Endothelial cell (in vitro differentiated cells): Measurements from ENCODE around the gene TRIM2. TPM values are rescaled to one million over a fixed set of nuclear protein-coding genes. Genes with fewer than 3 reads are reported as not detected.

ENCODE experiments used
- DNase-seq: peaks from one replicate; pipeline ENCODE4 v3.0.0; 2021; ENCODE audit warnings: low spot score
- H3K27ac Mint-ChIP-seq: one replicate; pipeline ENCODE4 v1.8.0; 2021; ENCODE audit warnings: mixed read lengths, inconsistent platforms; ENCODE audit not compliant: unreplicated experiment
- H3K27me3 Mint-ChIP-seq: one replicate; pipeline ENCODE4 v1.8.0; 2021; ENCODE audit warnings: mild to moderate bottlenecking, moderate library complexity, mixed read lengths, inconsistent platforms; ENCODE audit not compliant: unreplicated experiment
- H3K36me3 Mint-ChIP-seq: one replicate; pipeline ENCODE4 v1.8.0; 2021; ENCODE audit warnings: mild to moderate bottlenecking, low read depth, mixed read lengths, inconsistent platforms; ENCODE audit not compliant: unreplicated experiment
- H3K4me1 Mint-ChIP-seq: one replicate; pipeline ENCODE4 v1.8.0; 2021; ENCODE audit warnings: mild to moderate bottlenecking, mixed read lengths, inconsistent platforms; ENCODE audit not compliant: unreplicated experiment
- H3K4me3 Mint-ChIP-seq: one replicate; pipeline ENCODE4 v1.8.0; 2021; ENCODE audit warnings: mild to moderate bottlenecking, mixed read lengths, inconsistent platforms; ENCODE audit not compliant: unreplicated experiment
- H3K9me3 Mint-ChIP-seq: one replicate; pipeline ENCODE4 v1.8.0; 2021; ENCODE audit warnings: mixed read lengths, inconsistent platforms; ENCODE audit not compliant: unreplicated experiment
- CTCF ChIP-seq: fragments of 200-600 bp; sonication (generic); IDR thresholded peaks from one replicate; pipeline ENCODE4 v1.5.0; 2021; ENCODE audit warnings: antibody characterized with exemption; ENCODE audit not compliant: unreplicated experiment
- total RNA-seq: library from RNA; stranded (reverse); fragmentation: NEBNext Ultra II Directional; extraction: Animal tissue kit (Norgen Biotek cat#: 25700); gene quantifications from one replicate; pipeline ENCODE4 v1.2.1, GENCODE V29; 2021; ENCODE audit not compliant: unreplicated experiment

Gene TRIM2
- total RNA-seq, 1 donor from 2014 or later, result 15.4 TPM

GRCh38 chr4:153346563-153346962 lies 142.3 kb downstream of the TRIM2 start:
- Mint-ChIP-seq H3K27ac (no peak overlapping the region), H3K4me1 (peaks cover 30% of the 10 kb centered on the region), H3K36me3 (no peaks in the 10 kb centered on the region), H3K4me3 (no peak overlapping the region), H3K9me3 (no peaks in the 10 kb centered on the region), H3K27me3 (peaks cover 7% of the 10 kb centered on the region)
- no peak for DNase-seq
- no peak for TF ChIP-seq CTCF

- H3K27me3 Mint-ChIP-seq, result peaks cover 7% of the 10 kb centered on the region
- no peak overlapping the region for H3K27ac Mint-ChIP-seq
- TF ChIP-seq CTCF, result no peak
- peaks cover 25% of the 10 kb centered on the region for H3K4me1 Mint-ChIP-seq
- no peaks in the 10 kb centered on the region for H3K9me3 Mint-ChIP-seq
- no peak overlapping the region for H3K4me3 Mint-ChIP-seq
- DNase-seq, result no peak
- no peaks in the 10 kb centered on the region for H3K36me3 Mint-ChIP-seq
Measured at GRCh38 chr4:153347117-153347516, 142.9 kb downstream of the TRIM2 start.

- no peak for TF ChIP-seq CTCF
- Mint-ChIP-seq H3K4me3 (no peak overlapping the region), H3K4me1 (peaks cover 16% of the 10 kb centered on the region)
Measured at GRCh38 chr4:153348006-153348405, 143.8 kb downstream of the TRIM2 start.

GRCh38 chr4:153349206-153349805 lies 145.1 kb downstream of the TRIM2 start:
- Mint-ChIP-seq H3K36me3 (no peaks in the 10 kb centered on the region), H3K27ac (no peak overlapping the region), H3K27me3 (peaks cover 3% of the 10 kb centered on the region), H3K4me3 (no peak overlapping the region), H3K9me3 (no peaks in the 10 kb centered on the region), H3K4me1 (peaks cover 7% of the 10 kb centered on the region)
- no peak for TF ChIP-seq CTCF
- DNase-seq, result no peak

More at GRCh38 chr4:153348006-153348405, 143.8 kb downstream of the TRIM2 start:
- H3K9me3 Mint-ChIP-seq, result no peaks in the 10 kb centered on the region
- H3K27ac Mint-ChIP-seq, result no peak overlapping the region
- DNase-seq, result no peak
- H3K36me3 Mint-ChIP-seq, result no peaks in the 10 kb centered on the region
- H3K27me3 Mint-ChIP-seq, result peaks cover 5% of the 10 kb centered on the region

- H3K27me3 Mint-ChIP-seq, result no peaks in the 10 kb centered on the region
- no peaks in the 10 kb centered on the region for H3K36me3 Mint-ChIP-seq
- no peak overlapping the region for H3K4me3 Mint-ChIP-seq
- H3K9me3 Mint-ChIP-seq, result no peaks in the 10 kb centered on the region
- no peaks in the 10 kb centered on the region for H3K4me1 Mint-ChIP-seq
- DNase-seq, result no peak
- no peak overlapping the region for H3K27ac Mint-ChIP-seq
- no peak for TF ChIP-seq CTCF
Measured at GRCh38 chr4:153362184-153362583, 157.9 kb downstream of the TRIM2 start.
